HepG2 (cell line): ENCODE measurements around the gene CDK5RAP1. TPM values are rescaled to one million over a fixed set of nuclear protein-coding genes. Genes with fewer than 3 reads are reported as not detected.
A peak's percentile ranks its signal among the peaks of the same experiment; 100 is the strongest.

Experiments
- ATAD3A ChIP-seq: sonication (generic); formaldehyde crosslinking; IDR thresholded peaks from 2 replicates; pipeline ENCODE4 v1.4.0; 2020; ENCODE audit warnings: missing genetic modification reagents
- DRAP1 ChIP-seq: IDR thresholded peaks from 2 replicates; pipeline ENCODE4 v1.6.1; 2016; ENCODE audit warnings: missing genetic modification reagents, missing compliant biosample characterization
- ELF4 ChIP-seq: sonication (generic); formaldehyde crosslinking; IDR thresholded peaks from 2 replicates; pipeline ENCODE4 v1.5.0; 2020; ENCODE audit warnings: missing genetic modification reagents, mild to moderate bottlenecking, moderate library complexity, borderline replicate concordance
- HDAC2 ChIP-seq: sonication (generic); formaldehyde crosslinking; IDR thresholded peaks from 2 replicates; pipeline ENCODE4 v1.4.0; 2020; ENCODE audit warnings: missing genetic modification reagents
- HMG20B ChIP-seq: conservative IDR thresholded peaks from 2 replicates; pipeline ENCODE4 v1.6.1; 2016; ENCODE audit warnings: missing genetic modification reagents, missing compliant biosample characterization
- HNF4A ChIP-seq: sonication (generic); formaldehyde crosslinking; IDR thresholded peaks from 2 replicates; pipeline ENCODE4 v1.4.0; 2020; ENCODE audit warnings: missing genetic modification reagents
- HOXA5 ChIP-seq: sonication (generic); formaldehyde crosslinking; IDR thresholded peaks from 2 replicates; pipeline ENCODE4 v1.4.0; 2020; ENCODE audit warnings: missing genetic modification reagents
- MAZ ChIP-seq, 2 experiments: sonication (generic) in 1 of 2; formaldehyde crosslinking in 1 of 2; IDR thresholded peaks; 2 replicates each; pipeline versions ENCODE4 v1.5.0 to v1.6.1; 2012 to 2020; ENCODE audit warnings: low read depth in 2 of 2, mild to moderate bottlenecking in 2 of 2, borderline replicate concordance in 1 of 2, improper control_type of control experiment in 1 of 2, low read length in 1 of 2, missing genetic modification reagents in 1 of 2, moderate library complexity in 1 of 2
- NFIB ChIP-seq: sonication (generic); formaldehyde crosslinking; IDR thresholded peaks from 2 replicates; pipeline ENCODE4 v1.9.0; 2021; ENCODE audit warnings: missing genetic modification reagents, mild to moderate bottlenecking, borderline replicate concordance
- RARG ChIP-seq: sonication (generic); formaldehyde crosslinking; IDR thresholded peaks from 2 replicates; pipeline ENCODE4 v1.4.0; 2020; ENCODE audit warnings: low read depth, mild to moderate bottlenecking, missing genetic modification reagents
- RFXAP ChIP-seq: sonication (generic); formaldehyde crosslinking; IDR thresholded peaks from 2 replicates; pipeline ENCODE4 v1.4.0; 2020; ENCODE audit warnings: missing genetic modification reagents, borderline replicate concordance
- TFDP2 ChIP-seq: sonication (generic); formaldehyde crosslinking; IDR thresholded peaks from 2 replicates; pipeline ENCODE4 v1.4.0; 2020; ENCODE audit warnings: missing genetic modification reagents
- ZBTB39 ChIP-seq: sonication (generic); formaldehyde crosslinking; IDR thresholded peaks from 2 replicates; pipeline ENCODE4 v1.5.0; 2020; ENCODE audit warnings: missing genetic modification reagents
- ZMYM2 ChIP-seq: sonication (generic); formaldehyde crosslinking; IDR thresholded peaks from 2 replicates; pipeline ENCODE4 v1.8.0; 2022; ENCODE audit warnings: mild to moderate bottlenecking, missing genetic modification reagents
- ZNF574 ChIP-seq: sonication (generic); formaldehyde crosslinking; IDR thresholded peaks from 2 replicates; pipeline ENCODE4 v1.4.0; 2020; ENCODE audit warnings: missing genetic modification reagents
- ZNF737 ChIP-seq: sonication (generic); formaldehyde crosslinking; IDR thresholded peaks from 2 replicates; pipeline ENCODE4 v1.5.0; 2020; ENCODE audit warnings: missing genetic modification reagents, mild to moderate bottlenecking, borderline replicate concordance
- ZNF740 ChIP-seq: sonication (generic); formaldehyde crosslinking; IDR thresholded peaks from 2 replicates; pipeline ENCODE4 v1.4.0; 2020; ENCODE audit warnings: missing genetic modification reagents
- ZNF776 ChIP-seq: sonication (generic); formaldehyde crosslinking; IDR thresholded peaks from 2 replicates; pipeline ENCODE4 v1.4.0; 2020; ENCODE audit warnings: mild to moderate bottlenecking, missing genetic modification reagents
- ZNF879 ChIP-seq: sonication (generic); formaldehyde crosslinking; IDR thresholded peaks from 2 replicates; pipeline ENCODE4 v1.8.1; 2023; ENCODE audit warnings: missing genetic modification reagents
- ZSCAN9 ChIP-seq: IDR thresholded peaks from 2 replicates; pipeline ENCODE4 v1.6.1; 2016; ENCODE audit warnings: borderline replicate concordance
- polyA plus RNA-seq, 8 experiments: library from polyadenylated mRNA; depleted of rRNA in 3 of 8; stranded (reverse) in 7 of 8; unstranded in 1 of 8; fragments of >200 nt; fragmentation: Illumina TruSeq in 4 of 8; extraction: Trizol in 4 of 8; gene quantifications; 2 replicates each; pipeline versions ENCODE4 v1.2.1 to v1.2.3, GENCODE V29; 2011 to 2016; ENCODE audit warnings: low read depth in 4 of 8, missing spikeins in 1 of 8, mixed read lengths in 1 of 8; ENCODE audit not compliant: insufficient read depth in 1 of 8
- total RNA-seq, 5 experiments: library from RNA; depleted of rRNA; stranded (reverse); fragments of >200 nt; fragmentation: Illumina TruSeq; extraction: Trizol; gene quantifications; 2 replicates each; pipeline ENCODE4 v1.2.3, GENCODE V29; 2016; ENCODE audit warnings: low read depth in 1 of 5
- TF ChIP-seq, protein P1 (sequence below): sonication (generic); formaldehyde crosslinking; IDR thresholded peaks from 2 replicates; pipeline ENCODE4 v1.8.0; 2022; ENCODE audit warnings: missing genetic modification reagents, mild to moderate bottlenecking, inconsistent platforms, borderline replicate concordance

Gene CDK5RAP1
- total and polyA plus RNA-seq, 2 of the 13 experiments (the other 11 are each of a cell fraction or from before 2014, with no cell fraction given), result 53.6 to 98.2 TPM

- TF ChIP-seq ZNF574 (peak; percentile 29; the same call in 1 of the 2 replicates), ZNF740 (CRISPR knock-in tag) (no peak), TFDP2 (peak; percentile 80), ATAD3A (no peak), HMG20B (0 out of 2 replicates have a peak, but pooled peaks have one; percentile 26), HDAC2 (CRISPR knock-in tag) (peak; percentile 58), ZNF879 (CRISPR knock-in tag) (no peak), RFXAP (CRISPR knock-in tag) (0 out of 2 replicates have a peak, but pooled peaks have one; percentile 24), ZBTB39 (CRISPR knock-in tag) (peak; percentile 29; the same call in 1 of the 2 replicates), NFIB (no peak), ZMYM2 (CRISPR knock-in tag) (0 out of 2 replicates have a peak, but pooled peaks have one; percentile 40), ZNF776 (CRISPR knock-in tag) (peak; percentile 27; the same call in 1 of the 2 replicates), RARG (CRISPR knock-in tag) (no peak), ZSCAN9 (CRISPR knock-in tag) (no peak), HNF4A (CRISPR knock-in tag) (no peak), ZNF737 (CRISPR knock-in tag) (no peak), DRAP1 (CRISPR knock-in tag) (peak; percentile 23; the same call in 1 of the 2 replicates), MAZ (IDR thresholded peaks at IDR 0.05; ENCODE audit: borderline replicate concordance, low read depth, low read length) (peak; percentile 86), MAZ (CRISPR knock-in tag; IDR thresholded peaks at IDR 0.05; ENCODE audit: low read depth) (peak; percentile 78; the same call in 1 of the 2 replicates), ELF4 (CRISPR knock-in tag) (no peak), HOXA5 (no peak)
- TF ChIP-seq, protein P1, sequence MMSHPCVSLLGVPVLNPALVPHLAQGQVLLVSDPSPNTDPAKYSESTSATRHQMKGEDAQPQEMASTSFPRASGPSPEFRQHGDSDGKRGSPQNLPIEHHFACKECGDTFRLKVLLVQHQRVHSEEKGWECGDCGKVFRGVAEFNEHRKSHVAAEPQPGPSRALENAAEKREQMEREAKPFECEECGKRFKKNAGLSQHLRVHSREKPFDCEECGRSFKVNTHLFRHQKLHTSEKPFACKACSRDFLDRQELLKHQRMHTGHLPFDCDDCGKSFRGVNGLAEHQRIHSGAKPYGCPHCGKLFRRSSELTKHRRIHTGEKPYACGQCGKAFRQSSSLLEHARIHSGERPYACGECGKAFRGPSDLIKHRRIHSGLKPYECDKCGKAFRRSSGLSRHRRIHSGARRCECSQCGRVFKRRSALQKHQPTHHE (CRISPR knock-in tag), result no peak
These were observed 42.4 kb upstream of the CDK5RAP1 start, which contains the start of gene SNTA1 (continued) for GRCh38 chr20:33443512-33444239.
